Fibroblast of pulmonary artery (primary cell): ENCODE measurements around the gene FEM1C.

ENCODE experiments used
- DNase-seq: peaks from one replicate; pipeline ENCODE4 v3.0.0-alpha.2; 2010; ENCODE audit warnings: low read depth
- H3K4me3 ChIP-seq: replicated peaks from 2 replicates; pipeline ENCODE4 v1.5.1; 2011; ENCODE audit warnings: low read depth, mild to moderate bottlenecking, control low read depth, low read length, moderate library complexity
- TF ChIP-seq, protein P1 (sequence below): IDR thresholded peaks from 2 replicates; pipeline ENCODE4 v1.5.1; 2011; ENCODE audit warnings: mild to moderate bottlenecking, control low read depth, low read length, inconsistent platforms; ENCODE audit errors: missing control alignments

Gene FEM1C

DNA sequence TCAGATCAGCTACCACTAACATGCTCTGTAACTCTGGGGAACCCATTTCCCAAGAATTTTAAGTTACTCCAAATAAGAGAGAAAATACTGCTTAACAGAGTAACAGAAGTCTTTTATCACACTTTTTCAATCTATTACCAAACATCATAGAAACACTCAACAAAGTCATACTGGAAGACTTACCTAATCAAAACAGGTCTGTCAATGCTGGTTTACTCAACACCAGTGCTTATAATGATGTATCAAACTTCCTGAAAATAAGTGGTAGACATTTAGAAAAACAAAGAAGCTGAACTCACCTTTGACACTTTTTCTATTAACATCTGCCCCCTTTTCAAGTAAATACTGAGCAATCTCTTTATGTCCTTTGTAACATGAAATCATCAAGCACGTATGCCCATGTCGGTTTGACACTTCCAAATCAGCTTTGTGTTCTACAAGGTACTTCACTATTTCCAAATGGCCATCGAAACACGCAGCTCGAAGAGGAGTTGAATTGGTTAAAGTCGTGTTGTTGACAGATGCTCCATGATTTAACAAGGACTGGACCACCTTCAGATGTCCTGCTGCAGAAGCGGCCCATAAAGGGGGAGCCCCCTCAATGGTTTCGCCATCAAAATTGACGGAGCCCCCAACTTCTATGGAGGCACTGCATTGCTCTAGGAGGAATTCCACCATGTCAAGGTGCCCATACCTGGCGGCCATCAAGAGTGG, 1.8 kb downstream of the FEM1C start:
- DNase-seq: no peak
- peak overlapping the region; percentile 92 for H3K4me3 ChIP-seq
- TF ChIP-seq, protein P1, sequence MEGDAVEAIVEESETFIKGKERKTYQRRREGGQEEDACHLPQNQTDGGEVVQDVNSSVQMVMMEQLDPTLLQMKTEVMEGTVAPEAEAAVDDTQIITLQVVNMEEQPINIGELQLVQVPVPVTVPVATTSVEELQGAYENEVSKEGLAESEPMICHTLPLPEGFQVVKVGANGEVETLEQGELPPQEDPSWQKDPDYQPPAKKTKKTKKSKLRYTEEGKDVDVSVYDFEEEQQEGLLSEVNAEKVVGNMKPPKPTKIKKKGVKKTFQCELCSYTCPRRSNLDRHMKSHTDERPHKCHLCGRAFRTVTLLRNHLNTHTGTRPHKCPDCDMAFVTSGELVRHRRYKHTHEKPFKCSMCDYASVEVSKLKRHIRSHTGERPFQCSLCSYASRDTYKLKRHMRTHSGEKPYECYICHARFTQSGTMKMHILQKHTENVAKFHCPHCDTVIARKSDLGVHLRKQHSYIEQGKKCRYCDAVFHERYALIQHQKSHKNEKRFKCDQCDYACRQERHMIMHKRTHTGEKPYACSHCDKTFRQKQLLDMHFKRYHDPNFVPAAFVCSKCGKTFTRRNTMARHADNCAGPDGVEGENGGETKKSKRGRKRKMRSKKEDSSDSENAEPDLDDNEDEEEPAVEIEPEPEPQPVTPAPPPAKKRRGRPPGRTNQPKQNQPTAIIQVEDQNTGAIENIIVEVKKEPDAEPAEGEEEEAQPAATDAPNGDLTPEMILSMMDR: no peak

DNA sequence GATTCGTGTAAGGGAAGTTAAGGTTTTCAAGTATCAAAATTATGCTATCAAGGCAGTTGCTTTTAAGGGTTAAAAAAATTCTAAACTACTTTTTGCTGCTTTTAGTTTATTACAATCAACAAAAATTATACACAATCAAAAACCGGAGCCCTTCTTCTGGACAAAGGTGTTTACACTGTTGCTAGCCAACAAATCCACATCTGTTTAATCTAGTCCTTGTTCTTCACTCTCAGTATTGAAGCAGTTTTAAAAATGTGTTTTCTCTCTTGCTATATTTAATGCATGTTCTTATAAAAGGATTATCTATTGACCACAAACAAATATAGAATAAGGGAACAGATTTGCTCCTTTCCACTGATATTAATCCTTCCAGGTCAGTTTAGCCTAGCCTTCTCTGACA, 2.5 kb downstream of the FEM1C start:
- no peak for DNase-seq
- TF ChIP-seq, protein P1: no peak

DNA sequence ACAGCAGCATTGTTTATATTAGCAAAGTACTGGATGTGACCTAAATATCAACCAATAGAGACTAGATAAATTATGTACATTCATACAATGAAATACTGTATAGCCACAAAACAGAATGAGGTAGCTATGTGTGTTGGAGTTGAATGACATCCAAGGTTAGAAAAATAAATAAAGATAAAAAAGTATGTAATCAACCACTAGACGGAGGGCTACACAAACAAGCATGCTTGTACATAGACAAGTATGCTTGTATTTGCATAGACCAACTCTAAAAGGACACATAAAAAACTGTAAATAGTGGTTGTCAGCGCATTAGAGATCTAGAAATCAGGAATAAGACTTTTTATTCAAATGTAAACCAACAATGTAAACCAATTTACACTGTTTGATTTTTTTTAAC, 3.0 kb downstream of the FEM1C start:
- H3K4me3 ChIP-seq: peak overlapping the region; percentile 92
- no peak for DNase-seq
- TF ChIP-seq, protein P1: peak; percentile 11

More for the DNA sequence above, 2.5 kb downstream of the FEM1C start:
- H3K4me3 ChIP-seq: peak overlapping the region; percentile 92

DNA sequence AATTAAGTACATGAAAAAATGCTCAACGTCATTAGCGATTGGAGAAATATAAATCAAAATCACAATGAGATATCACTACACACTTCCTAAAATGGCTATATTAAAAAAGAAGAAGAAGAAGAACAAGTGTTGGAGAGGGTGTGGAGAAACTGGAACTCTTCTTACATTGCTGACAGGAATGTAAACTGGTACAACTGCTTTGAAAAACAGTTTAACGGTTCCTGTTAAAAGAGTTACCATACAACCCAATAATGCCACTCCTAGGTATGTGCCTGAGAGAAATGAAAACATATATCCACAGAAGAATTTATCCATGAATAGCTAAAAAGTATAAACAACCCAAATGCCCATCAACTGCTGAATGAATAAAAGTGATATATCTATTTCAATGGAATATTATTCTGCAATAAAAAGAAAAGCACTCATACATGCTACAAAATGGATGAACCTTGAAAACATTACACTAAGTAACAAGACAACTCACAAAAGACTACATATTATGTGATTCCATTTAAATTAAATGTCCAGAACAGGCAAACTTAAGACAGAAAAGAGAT, 9.0 kb downstream of the FEM1C start:
- TF ChIP-seq, protein P1: no peak
- H3K4me3 ChIP-seq: no peak overlapping the region
- no peak for DNase-seq

DNA sequence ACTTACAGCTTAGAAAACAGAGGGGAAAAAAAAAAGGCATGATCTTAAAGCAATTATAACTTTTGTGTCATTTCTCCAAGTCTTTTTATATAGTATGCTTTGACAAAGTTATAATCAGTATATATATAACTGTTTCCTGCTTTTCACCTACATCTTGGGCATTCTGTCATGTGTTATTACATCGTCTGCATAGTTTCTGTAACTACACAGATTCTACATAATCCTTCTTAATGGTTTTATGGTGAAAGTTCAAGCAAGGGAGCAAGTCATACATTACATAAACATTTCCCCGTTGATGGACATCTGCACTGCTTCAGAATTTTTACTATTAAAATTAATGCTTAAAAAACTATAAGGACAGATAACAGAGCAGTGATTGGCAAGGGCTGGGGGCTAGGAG, 12.1 kb downstream of the FEM1C start:
- TF ChIP-seq, protein P1: no peak
- DNase-seq: no peak
- H3K4me3 ChIP-seq: no peak overlapping the region

DNA sequence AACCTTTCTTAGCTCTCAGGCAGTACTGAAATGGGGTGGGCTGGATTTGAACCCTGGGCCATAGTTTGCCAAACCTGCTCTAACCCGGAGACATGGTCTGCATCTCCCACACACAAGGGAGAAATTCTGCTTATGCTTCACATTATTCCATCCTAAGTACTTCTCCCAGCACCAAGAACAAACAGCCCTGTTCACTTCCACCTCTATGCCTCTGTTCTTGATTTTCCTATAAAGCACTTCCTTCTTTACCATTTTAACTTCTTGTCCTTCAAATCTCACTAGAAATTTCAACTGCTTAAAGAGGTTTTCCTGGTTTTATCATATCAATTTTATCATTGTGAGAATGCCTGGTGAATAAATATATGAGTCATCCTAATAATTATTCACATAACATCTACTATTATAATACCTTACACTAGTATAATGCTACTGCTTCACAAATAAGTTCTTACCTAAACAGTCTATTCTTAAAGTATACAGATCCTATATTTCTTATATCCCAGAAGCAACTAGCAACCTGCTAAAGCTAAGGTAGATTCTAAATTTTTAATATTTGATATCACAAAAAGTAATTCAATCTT, 12.7 kb downstream of the FEM1C start:
- TF ChIP-seq, protein P1: no peak
- DNase-seq: no peak
- H3K4me3 ChIP-seq: peak overlapping the region; percentile 23

DNA sequence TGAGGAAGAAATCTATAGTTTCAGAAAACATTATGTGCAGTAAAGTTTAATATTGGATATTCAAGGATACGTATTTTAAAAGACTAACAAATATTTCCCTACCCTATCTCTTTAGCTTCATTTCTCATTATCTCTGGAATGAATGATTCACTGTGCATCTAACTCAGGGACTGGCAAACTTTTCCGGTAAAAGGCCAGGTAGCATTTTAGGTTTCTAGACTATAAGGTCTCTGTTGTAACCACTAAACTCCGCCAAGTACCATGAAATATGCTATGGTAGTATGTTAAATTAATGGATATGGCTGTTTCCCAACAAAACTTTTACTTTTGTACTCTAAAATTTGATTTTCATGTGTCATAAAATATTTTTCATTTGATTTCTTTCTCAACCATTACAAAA, 13.2 kb downstream of the FEM1C start:
- TF ChIP-seq, protein P1: no peak
- peak overlapping the region; percentile 23 for H3K4me3 ChIP-seq
- DNase-seq: no peak
